Measurements from ENCODE around the gene RRP15.

RRP15 gene

GRCh38 chr1:218272366-218272765, 12.7 kb upstream of the RRP15 start:
- Mint-ChIP-seq H3K27ac (no peak overlapping the region), H3K4me1 (ENCODE audit: low read depth in 2 of 2) (no peaks in the 10 kb centered on the region), H3K36me3 (ENCODE audit: insufficient read depth) (no peaks in the 10 kb centered on the region), H3K9me3 (no peaks in the 10 kb centered on the region), H3K27me3 (peaks cover 11 to 15% of the 10 kb centered on the region in 2 donors), H3K4me3 (no peak overlapping the region)
- ATAC-seq (replicated peaks) = no peak
- no peak for DNase-seq

GRCh38 chr1:218273762-218274479, 11.2 kb upstream of the RRP15 start:
- Mint-ChIP-seq H3K36me3 (ENCODE audit: insufficient read depth) (no peaks in the 10 kb centered on the region), H3K27ac (no peak overlapping the region), H3K27me3 (peaks cover 11 to 21% of the 10 kb centered on the region in 2 donors), H3K9me3 (no peaks in the 10 kb centered on the region), H3K4me3 (no peak overlapping the region), H3K4me1 (ENCODE audit: low read depth in 2 of 2) (no peaks in the 10 kb centered on the region)
- DNase-seq (no peak), ATAC-seq (replicated peaks) (no peak)

GRCh38 chr1:218274511-218274910, 10.6 kb upstream of the RRP15 start:
- Mint-ChIP-seq H3K27me3 (peaks cover 11 to 21% of the 10 kb centered on the region in 2 donors), H3K9me3 (no peaks in the 10 kb centered on the region), H3K4me1 (ENCODE audit: low read depth in 2 of 2) (no peaks in the 10 kb centered on the region), H3K27ac (no peak overlapping the region), H3K36me3 (ENCODE audit: insufficient read depth) (no peaks in the 10 kb centered on the region), H3K4me3 (no peak overlapping the region)
- ATAC-seq (replicated peaks) (no peak), DNase-seq (no peak)

GRCh38 chr1:218275823-218276222, 9.3 kb upstream of the RRP15 start:
- H3K27me3 Mint-ChIP-seq = peaks cover 22 to 23% of the 10 kb centered on the region in 2 donors
- no peaks in the 10 kb centered on the region for H3K36me3 Mint-ChIP-seq (ENCODE audit: insufficient read depth)
- no peaks in the 10 kb centered on the region for H3K9me3 Mint-ChIP-seq
- H3K4me3 Mint-ChIP-seq = no peak overlapping the region
- no peak for ATAC-seq (replicated peaks)
- DNase-seq = no peak
- H3K27ac Mint-ChIP-seq = no peak overlapping the region
- no peaks in the 10 kb centered on the region for H3K4me1 Mint-ChIP-seq (ENCODE audit: low read depth in 2 of 2)

GRCh38 chr1:218281285-218281684, 3.8 kb upstream of the RRP15 start:
- Mint-ChIP-seq H3K9me3 (no peaks in the 10 kb centered on the region), H3K4me3 (no peak overlapping the region), H3K4me1 (ENCODE audit: low read depth in 2 of 2) (peaks cover 20 to 21% of the 10 kb centered on the region in 2 donors), H3K27me3 (peaks cover 10 to 21% of the 10 kb centered on the region in 2 donors), H3K36me3 (ENCODE audit: insufficient read depth) (peaks cover 8% of the 10 kb centered on the region), H3K27ac (no peak overlapping the region)
- DNase-seq (no peak), ATAC-seq (replicated peaks) (no peak)

- peak overlapping the region; percentile 86 to 98 for H3K4me3 Mint-ChIP-seq
- peaks cover 24 to 28% of the 10 kb centered on the region in 2 donors for H3K4me1 Mint-ChIP-seq (ENCODE audit: low read depth in 2 of 2)
- peak overlapping the region; percentile 87 to 98 for H3K27ac Mint-ChIP-seq
- peaks cover 4 to 21% of the 10 kb centered on the region in 2 donors for H3K27me3 Mint-ChIP-seq
- peaks cover 8% of the 10 kb centered on the region for H3K36me3 Mint-ChIP-seq (ENCODE audit: insufficient read depth)
- no peak for ATAC-seq (replicated peaks)
- no peaks in the 10 kb centered on the region for H3K9me3 Mint-ChIP-seq
- no peak for DNase-seq
These were observed 646 bp upstream of the RRP15 start for GRCh38 chr1:218284377-218284916.

- Mint-ChIP-seq H3K4me1 (ENCODE audit: low read depth in 2 of 2) (peaks cover 9 to 15% of the 10 kb centered on the region in 2 donors), H3K9me3 (no peaks in the 10 kb centered on the region), H3K27ac (no peak overlapping the region), H3K4me3 (no peak overlapping the region), H3K27me3 (no peaks in the 10 kb centered on the region), H3K36me3 (ENCODE audit: insufficient read depth) (peaks cover 7% of the 10 kb centered on the region)
- DNase-seq (no peak), ATAC-seq (replicated peaks) (no peak)
These were observed 7.4 kb downstream of the RRP15 start for GRCh38 chr1:218292515-218292914.

- H3K36me3 Mint-ChIP-seq (ENCODE audit: insufficient read depth) = peaks cover 7% of the 10 kb centered on the region
- H3K27ac Mint-ChIP-seq = no peak overlapping the region
- DNase-seq = no peak
These were observed 9.5 kb downstream of the RRP15 start for GRCh38 chr1:218294546-218294945.

GRCh38 chr1:218296162-218296561, 11.1 kb downstream of the RRP15 start:
- Mint-ChIP-seq H3K4me3 (no peak overlapping the region), H3K27me3 (no peaks in the 10 kb centered on the region), H3K36me3 (ENCODE audit: insufficient read depth) (peaks cover 7% of the 10 kb centered on the region), H3K27ac (no peak overlapping the region), H3K9me3 (no peaks in the 10 kb centered on the region), H3K4me1 (ENCODE audit: low read depth in 2 of 2) (peaks cover 10 to 24% of the 10 kb centered on the region in 2 donors)
- ATAC-seq (replicated peaks) (no peak), DNase-seq (no peak)

More at GRCh38 chr1:218294546-218294945, 9.5 kb downstream of the RRP15 start:
- ATAC-seq (replicated peaks) = no peak
- Mint-ChIP-seq H3K27me3 (no peaks in the 10 kb centered on the region), H3K4me3 (no peak overlapping the region), H3K4me1 (ENCODE audit: low read depth in 2 of 2) (peaks cover 9 to 22% of the 10 kb centered on the region in 2 donors), H3K9me3 (no peaks in the 10 kb centered on the region)

GRCh38 chr1:218297461-218297860, 12.4 kb downstream of the RRP15 start:
- no peak for DNase-seq
- Mint-ChIP-seq H3K36me3 (ENCODE audit: insufficient read depth) (peaks cover 7% of the 10 kb centered on the region), H3K9me3 (no peaks in the 10 kb centered on the region), H3K27ac (no peak overlapping the region), H3K4me3 (no peak overlapping the region), H3K4me1 (ENCODE audit: low read depth in 2 of 2) (peaks cover 15 to 30% of the 10 kb centered on the region in 2 donors), H3K27me3 (no peaks in the 10 kb centered on the region)
- ATAC-seq (replicated peaks) = no peak

- H3K36me3 Mint-ChIP-seq (ENCODE audit: insufficient read depth) = peaks cover 7% of the 10 kb centered on the region
- H3K4me1 Mint-ChIP-seq (ENCODE audit: low read depth in 2 of 2) = peaks cover 15 to 30% of the 10 kb centered on the region in 2 donors
- no peak overlapping the region for H3K27ac Mint-ChIP-seq
- no peaks in the 10 kb centered on the region for H3K9me3 Mint-ChIP-seq
- DNase-seq = no peak
- no peak for ATAC-seq (replicated peaks)
- H3K27me3 Mint-ChIP-seq = no peaks in the 10 kb centered on the region
- no peak overlapping the region for H3K4me3 Mint-ChIP-seq
These were observed 12.8 kb downstream of the RRP15 start for GRCh38 chr1:218297867-218298266.

- ATAC-seq (replicated peaks) = no peak
- no peak overlapping the region for H3K27ac Mint-ChIP-seq
- H3K9me3 Mint-ChIP-seq = no peaks in the 10 kb centered on the region
- peaks cover 15 to 30% of the 10 kb centered on the region in 2 donors for H3K4me1 Mint-ChIP-seq (ENCODE audit: low read depth in 2 of 2)
- H3K36me3 Mint-ChIP-seq (ENCODE audit: insufficient read depth) = peaks cover 7% of the 10 kb centered on the region
- H3K4me3 Mint-ChIP-seq = no peak overlapping the region
- no peaks in the 10 kb centered on the region for H3K27me3 Mint-ChIP-seq
- no peak for DNase-seq
These were observed 13.3 kb downstream of the RRP15 start for GRCh38 chr1:218298398-218298797.

- no peak overlapping the region for H3K4me3 Mint-ChIP-seq
- H3K36me3 Mint-ChIP-seq (ENCODE audit: insufficient read depth) = peaks cover 5% of the 10 kb centered on the region
- H3K27ac Mint-ChIP-seq = no peak overlapping the region
- H3K27me3 Mint-ChIP-seq = no peaks in the 10 kb centered on the region
- no peak for ATAC-seq (replicated peaks)
- no peak for DNase-seq
- H3K4me1 Mint-ChIP-seq (ENCODE audit: low read depth in 2 of 2) = peaks cover 15 to 30% of the 10 kb centered on the region in 2 donors
- H3K9me3 Mint-ChIP-seq = no peaks in the 10 kb centered on the region
These were observed 14.3 kb downstream of the RRP15 start for GRCh38 chr1:218299416-218299815.

GRCh38 chr1:218301217-218301616, 16.1 kb downstream of the RRP15 start:
- no peaks in the 10 kb centered on the region for H3K9me3 Mint-ChIP-seq
- peaks cover 4% of the 10 kb centered on the region for H3K36me3 Mint-ChIP-seq (ENCODE audit: insufficient read depth)
- DNase-seq (no peak), ATAC-seq (replicated peaks) (no peak)
- no peak overlapping the region for H3K27ac Mint-ChIP-seq
- H3K4me3 Mint-ChIP-seq = no peak overlapping the region
- no peaks in the 10 kb centered on the region for H3K27me3 Mint-ChIP-seq
- peaks cover 15 to 29% of the 10 kb centered on the region in 2 donors for H3K4me1 Mint-ChIP-seq (ENCODE audit: low read depth in 2 of 2)

Data from effector memory CD8-positive, alpha-beta T cell (primary cell).